ENCODE data around the gene CREB3. TPM values are rescaled to one million over a fixed set of nuclear protein-coding genes. Genes with fewer than 3 reads are reported as not detected.

The CREB3 gene
- total RNA-seq, 1 donor from 2014 or later, result 19.4 TPM

DNA sequence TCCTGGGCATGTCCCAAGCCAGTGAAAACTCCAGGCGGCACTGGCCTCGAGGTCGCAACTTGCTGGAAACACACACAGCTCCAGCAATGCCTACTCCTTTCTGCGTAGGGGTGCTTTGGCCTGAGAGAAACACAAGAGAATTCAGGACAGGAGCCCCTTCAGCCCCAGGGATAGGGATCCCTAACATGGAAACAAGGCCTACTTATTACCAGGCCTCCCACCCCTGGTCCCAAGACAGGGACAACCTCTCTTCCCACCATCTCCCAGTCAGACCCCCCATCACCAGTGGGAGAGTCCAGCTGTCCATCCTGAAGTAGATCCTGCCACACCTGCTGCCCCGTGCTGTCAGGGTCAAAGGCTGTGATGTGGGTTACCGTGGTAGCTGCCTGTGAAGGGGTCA lies 7.8 kb downstream of the CREB3 start:
- intact Hi-C loops (cut with micrococcal nuclease), result no loop called here
- ATAC-seq, result no peak
- DNase-seq, result no peak

DNA sequence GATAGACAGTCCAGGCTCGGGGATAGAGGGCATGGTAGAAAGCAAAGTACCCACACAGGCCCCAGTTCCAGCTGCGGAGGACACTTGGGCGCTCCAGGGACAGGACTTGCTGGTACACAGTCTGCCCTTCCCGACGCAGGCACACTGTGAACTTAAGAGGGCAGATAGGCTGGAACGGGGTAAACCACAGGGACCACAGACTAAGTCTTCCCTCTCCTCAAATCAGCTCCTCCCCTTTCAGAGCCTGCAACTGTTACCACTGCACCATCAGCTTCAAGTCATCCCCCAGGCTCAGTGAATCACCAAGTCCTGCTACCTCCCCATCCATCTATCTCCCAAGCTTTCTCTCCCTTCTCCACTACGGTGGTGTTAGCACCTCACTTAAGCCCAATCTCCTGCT lies 9.3 kb downstream of the CREB3 start:
- DNase-seq (no peak), ATAC-seq (peak; percentile 5)
- intact Hi-C loops (cut with micrococcal nuclease), result no loop called here

GRCh38 chr9:35743452-35743851 lies 11.0 kb downstream of the CREB3 start:
- intact Hi-C loops (cut with micrococcal nuclease), result no loop called here
- DNase-seq (no peak), ATAC-seq (no peak)

DNA sequence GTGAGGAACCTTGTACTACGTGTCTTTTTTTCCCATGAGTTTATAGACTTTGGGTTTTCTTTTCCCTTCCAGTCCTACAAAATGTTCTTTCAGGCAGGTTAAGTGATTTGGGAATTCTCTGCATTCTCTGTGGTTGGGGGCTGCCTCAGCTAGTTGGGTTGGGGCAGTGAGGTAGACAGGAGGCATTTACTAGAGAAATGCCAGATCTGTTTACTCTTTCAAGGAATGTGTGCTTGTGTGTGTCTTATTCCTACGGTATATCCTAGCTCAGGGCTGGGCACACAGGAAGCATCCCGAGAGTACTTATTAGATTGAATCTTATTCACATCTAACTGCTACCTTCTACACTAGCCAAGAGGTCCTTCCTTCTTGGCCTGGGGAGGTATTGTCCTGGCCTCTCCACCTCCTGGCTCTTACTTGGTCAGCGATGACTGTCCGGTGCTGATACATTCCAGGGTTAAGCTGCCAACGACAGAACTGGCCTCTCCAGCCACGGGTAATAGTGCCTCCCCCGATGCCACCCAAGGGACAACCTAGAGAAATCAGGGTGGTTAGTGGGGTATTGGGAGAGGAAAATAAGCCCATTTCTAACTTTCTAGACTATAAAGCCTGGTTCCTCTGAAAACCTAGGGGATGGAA lies 11.5 kb downstream of the CREB3 start:
- ATAC-seq (no peak), DNase-seq (no peak)
- intact Hi-C loops (cut with micrococcal nuclease), result no loop called here

DNA sequence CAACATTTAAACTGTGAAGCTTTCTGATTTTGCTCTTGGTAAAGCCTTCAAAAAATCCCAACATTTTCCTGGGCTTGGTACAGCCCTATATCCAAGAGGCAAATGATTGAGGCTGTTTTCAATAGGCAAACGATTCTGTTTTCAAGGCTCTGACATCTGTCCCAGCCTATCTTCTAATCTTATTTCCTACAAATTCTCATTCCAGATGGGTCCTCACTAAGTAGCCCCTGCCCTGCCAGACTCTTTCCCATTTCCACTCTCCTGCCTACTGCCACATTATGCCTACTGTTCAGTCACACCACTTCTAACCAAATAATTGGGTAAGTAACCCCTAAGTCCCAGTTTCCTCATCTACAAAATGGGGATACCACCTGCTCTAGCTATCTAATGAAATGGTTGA lies 13.1 kb downstream of the CREB3 start:
- DNase-seq (no peak), ATAC-seq (no peak)
- intact Hi-C loops (cut with micrococcal nuclease), result no loop called here

DNA sequence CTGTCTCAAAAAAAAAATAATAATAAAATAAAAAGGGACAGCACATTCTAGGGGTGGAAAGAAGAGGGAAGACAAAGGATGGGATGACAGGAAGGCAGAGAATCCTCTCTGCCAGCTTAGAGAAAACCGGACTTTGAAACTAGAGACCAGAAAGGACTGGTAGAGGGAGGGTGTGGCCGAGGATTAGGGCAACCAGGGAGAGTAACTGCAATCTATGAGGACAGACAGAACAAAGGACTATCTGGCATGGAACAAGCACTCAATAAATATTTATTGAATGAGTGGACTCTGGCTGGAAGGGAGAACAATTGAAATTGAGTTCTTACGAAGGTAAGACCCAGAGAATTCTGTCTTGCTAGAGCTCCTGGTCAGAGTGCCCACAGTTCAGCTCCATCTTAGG lies 14.1 kb downstream of the CREB3 start:
- no peak for ATAC-seq
- no peak for DNase-seq
- intact Hi-C loops (cut with micrococcal nuclease), result no loop called here

GRCh38 chr9:35748242-35748857 lies 15.9 kb downstream of the CREB3 start:
- peak; percentile 2 for ATAC-seq
- intact Hi-C loops (cut with micrococcal nuclease), result no loop called here
- no peak for DNase-seq

- DNase-seq, result peak; percentile 92
- peak; percentile 93 for ATAC-seq
- intact Hi-C loops (cut with micrococcal nuclease), result no loop called here
Observed at GRCh38 chr9:35748858-35749514, 16.5 kb downstream of the CREB3 start, which contains the start of the genes GBA2 and RGP1. Gene GBA2 (minus strand): TSS chr9:35749228. CDS start chr9:35748704, 524 bp downstream. Gene RGP1 (plus strand): TSS chr9:35749287. CDS start chr9:35749756, 469 bp downstream.

DNA sequence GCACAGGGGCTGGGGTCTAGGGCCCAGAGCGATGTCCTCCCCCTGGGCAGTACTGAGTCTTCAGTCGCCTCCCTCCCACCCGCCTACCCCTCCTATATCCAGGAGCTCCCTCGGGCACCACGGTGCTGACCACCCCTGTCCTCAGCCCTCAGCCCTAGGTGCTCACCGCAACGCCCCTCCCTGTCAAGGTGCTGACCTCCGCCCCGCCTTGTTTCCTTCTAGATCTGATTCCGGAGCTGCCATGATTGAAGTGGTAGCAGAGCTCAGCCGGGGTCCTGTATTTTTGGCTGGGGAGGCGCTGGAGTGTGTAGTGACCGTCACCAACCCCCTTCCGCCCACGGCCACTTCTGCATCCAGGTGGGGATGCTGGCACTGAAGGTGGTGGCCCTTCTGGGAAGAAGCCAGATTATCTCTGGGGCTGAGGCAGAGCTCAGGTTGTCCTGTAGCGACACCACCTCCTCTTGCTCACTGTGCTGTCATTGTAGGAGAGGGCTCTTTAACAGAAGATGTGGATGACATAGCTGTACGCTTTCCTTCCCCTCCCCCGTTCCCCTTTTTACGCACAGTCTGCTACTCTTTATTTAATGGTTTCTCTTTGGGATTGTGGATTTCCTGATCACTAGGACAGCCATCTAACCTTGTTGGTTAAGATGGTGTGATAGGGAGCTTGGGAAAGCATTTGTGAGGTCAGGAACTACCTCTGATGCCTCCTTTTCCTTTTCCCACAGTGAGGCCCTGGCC lies 17.2 kb downstream of the CREB3 start:
- intact Hi-C loops (cut with micrococcal nuclease), result no loop called here

DNA sequence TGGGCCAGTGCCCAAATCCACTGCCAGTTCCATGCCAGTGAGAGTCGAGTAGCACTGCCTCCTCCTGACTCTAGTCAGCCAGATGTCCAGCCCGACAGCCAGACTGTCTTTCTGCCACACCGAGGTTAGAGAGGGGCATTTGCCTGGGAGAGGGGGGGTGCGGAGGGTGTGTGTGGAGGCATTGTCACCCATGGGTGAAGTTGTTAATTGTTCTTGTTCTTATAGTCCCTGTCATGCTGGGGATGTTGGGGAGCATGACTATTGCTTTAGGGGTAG lies 17.7 kb downstream of the CREB3 start:
- ATAC-seq, result no peak
- DNase-seq, result no peak
- intact Hi-C loops (cut with micrococcal nuclease), result no loop called here

More for the DNA sequence above, 17.2 kb downstream of the CREB3 start:
- ATAC-seq (peak; percentile 29), DNase-seq (peak; percentile 55)

DNA sequence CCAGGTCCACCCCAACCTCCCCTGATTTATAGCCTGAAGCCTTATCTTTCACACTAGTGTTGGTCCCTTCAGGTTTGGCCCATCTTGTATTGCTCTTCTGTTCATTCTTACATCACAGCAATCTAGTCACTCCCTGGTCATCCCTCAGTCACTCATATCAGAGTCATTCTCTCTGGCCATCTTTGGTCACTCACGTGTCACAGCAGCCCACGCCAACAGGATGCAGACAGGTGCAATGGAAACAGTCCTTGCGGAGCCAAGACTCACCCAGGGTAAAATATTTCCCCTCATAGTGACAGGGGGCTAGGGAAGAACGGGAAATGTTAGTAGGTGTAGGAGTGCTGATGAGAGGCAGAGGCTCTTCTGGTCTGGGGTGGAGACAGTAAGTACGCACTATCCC lies 21.0 kb downstream of the CREB3 start:
- intact Hi-C loops (cut with micrococcal nuclease), result no loop called here
- no peak for ATAC-seq
- no peak for DNase-seq

GRCh38 chr9:35754264-35754663 lies 21.8 kb downstream of the CREB3 start, which contains the start of gene MSMP:
Gene MSMP (minus strand): TSS chr9:35754276. CDS start chr9:35754129, 147 bp downstream.
- no peak for DNase-seq
- ATAC-seq, result no peak
- intact Hi-C loops (cut with micrococcal nuclease), result no loop called here

- ATAC-seq (no peak), DNase-seq (no peak)
- intact Hi-C loops (cut with micrococcal nuclease), result no loop called here
Observed at GRCh38 chr9:35755071-35755470, 22.6 kb downstream of the CREB3 start.

- intact Hi-C loops (cut with micrococcal nuclease), result no loop called here
- ATAC-seq (peak; percentile 78), DNase-seq (peak; percentile 82)
Observed at GRCh38 chr9:35756275-35757225, 24.1 kb downstream of the CREB3 start.

- peak; percentile 69 for ATAC-seq
- intact Hi-C loops (cut with micrococcal nuclease), result no loop called here
- no peak for DNase-seq
Observed at GRCh38 chr9:35757226-35757891, 24.9 kb downstream of the CREB3 start.

DNA sequence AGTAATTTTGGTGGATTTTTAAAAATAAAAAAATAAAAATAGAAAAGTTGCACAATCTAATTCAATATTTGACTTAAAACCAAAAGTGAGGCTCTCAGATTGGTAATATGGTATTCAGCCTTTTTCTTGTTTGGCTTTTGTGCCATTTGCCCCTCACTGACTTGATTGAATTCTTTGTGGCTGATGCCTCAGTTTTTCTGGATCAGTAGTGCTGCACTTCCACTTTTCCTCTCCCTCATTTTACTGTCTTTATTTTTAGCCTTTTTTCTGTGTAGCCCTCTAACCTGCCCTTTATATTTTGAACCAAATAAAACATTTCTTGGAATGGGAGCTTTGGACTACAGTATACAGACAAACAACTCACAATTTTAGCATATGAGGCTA lies 25.4 kb downstream of the CREB3 start:
- intact Hi-C loops (cut with micrococcal nuclease), result no loop called here
- no peak for DNase-seq
- ATAC-seq, result no peak

DNA sequence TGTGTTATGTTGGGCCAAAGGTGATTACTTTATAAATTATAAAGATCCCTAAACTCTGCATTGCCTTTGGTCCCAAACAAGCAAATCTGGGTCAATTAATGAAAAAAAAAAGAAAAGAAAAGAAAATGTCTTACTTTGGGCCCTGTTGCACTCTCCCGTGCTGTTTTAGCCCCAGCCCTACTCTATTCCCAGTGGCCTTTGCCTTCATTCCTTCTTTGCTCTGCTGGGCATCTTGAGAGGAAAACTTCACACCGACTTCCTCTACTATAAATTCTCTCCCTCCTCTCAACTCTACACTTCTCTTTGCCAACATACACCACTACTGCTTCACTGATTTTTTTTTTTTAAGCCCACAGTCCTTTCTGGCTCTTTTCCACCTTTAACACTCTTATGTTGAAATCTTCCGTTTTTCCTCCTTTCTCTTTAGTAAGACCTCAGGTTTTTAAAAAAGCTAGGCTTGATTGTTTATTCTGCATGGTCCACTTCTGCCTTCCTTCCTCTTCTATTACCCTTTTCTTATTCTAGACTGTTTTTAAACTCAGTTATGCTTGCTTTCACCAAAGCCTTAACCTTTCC lies 26.1 kb downstream of the CREB3 start:
- intact Hi-C loops (cut with micrococcal nuclease), result no loop called here
- ATAC-seq (no peak), DNase-seq (no peak)

- no peak for DNase-seq
- no peak for ATAC-seq
- intact Hi-C loops (cut with micrococcal nuclease), result no loop called here
Observed at GRCh38 chr9:35759795-35760194, 27.3 kb downstream of the CREB3 start.

Measured in left ventricle myocardium superior (tissue), 1 donor.